Activated CD4-positive, CD25-positive, alpha-beta regulatory T cell treated with anti-CD3 and anti-CD28 coated beads, Interleukin-2, amount 50 U/mL, for 24 hours (primary cell): Measurements from ENCODE around the gene STUM.
"Not testable (repeated sequence)": the region's sequence is repeated elsewhere in the genome, so short reads cannot be mapped to it uniquely, and the experiment has no call there.

Source experiments
- ATAC-seq, 2 donors: fragments of 150-1000 bp; cut with Tn5 transposase; one replicate each; pipeline ENCODE4 v1.10.0; 2021; ENCODE audit warnings: mild to moderate bottlenecking in 1 of 2, moderate library complexity in 1 of 2

STUM gene

GRCh38 chr1:226584164-226584563, 35.6 kb downstream of the STUM start:
- ATAC-seq: no peak

GRCh38 chr1:226586116-226586515, 37.6 kb downstream of the STUM start:
- no peak for ATAC-seq

- no peak for ATAC-seq
Measured at GRCh38 chr1:226586650-226587422, 38.3 kb downstream of the STUM start.

DNA sequence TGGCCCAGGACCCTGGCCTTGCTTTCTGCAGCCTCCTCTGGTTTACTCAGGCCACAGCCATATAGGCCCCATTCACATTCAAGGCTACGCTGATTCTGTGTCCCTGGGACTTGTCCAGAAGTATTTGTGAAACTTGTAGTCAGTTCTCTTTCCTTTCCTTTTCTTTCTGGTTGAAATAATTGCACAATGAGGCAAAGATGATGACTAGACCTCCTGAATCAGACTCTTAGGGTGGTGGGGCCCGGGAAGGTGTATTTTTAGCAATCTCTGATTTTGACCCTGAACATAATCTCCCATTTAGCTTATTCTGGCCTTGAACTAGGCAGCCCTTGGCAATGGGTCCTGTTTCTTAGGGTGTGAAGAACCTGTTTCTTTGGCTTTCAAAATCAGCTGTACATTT, 39.9 kb downstream of the STUM start:
- ATAC-seq: no peak

- ATAC-seq: no peak
Measured at GRCh38 chr1:226589008-226589733, 40.6 kb downstream of the STUM start.

DNA sequence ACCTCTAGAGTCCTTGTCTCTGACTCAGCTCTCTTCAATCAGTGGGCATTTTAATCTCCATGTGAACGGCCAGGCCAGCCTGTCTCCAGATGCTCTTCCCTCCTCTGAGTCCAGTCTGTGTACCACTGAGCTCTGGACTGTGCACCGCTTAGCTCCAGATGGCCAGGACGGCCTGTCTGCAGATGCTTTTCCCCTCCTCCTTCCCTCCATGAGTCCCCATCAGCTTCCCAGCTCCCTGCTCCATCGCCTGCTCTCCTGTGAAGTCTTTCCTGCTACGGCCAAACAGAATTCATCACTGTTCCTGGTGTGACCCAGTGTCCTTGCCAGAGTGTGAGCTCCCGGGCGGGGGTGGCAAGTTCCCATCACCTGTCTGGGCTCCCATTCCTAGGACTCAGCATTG, 42.0 kb downstream of the STUM start:
- no peak for ATAC-seq

- no peak for ATAC-seq
Measured at GRCh38 chr1:226593541-226593940, 45.0 kb downstream of the STUM start.

DNA sequence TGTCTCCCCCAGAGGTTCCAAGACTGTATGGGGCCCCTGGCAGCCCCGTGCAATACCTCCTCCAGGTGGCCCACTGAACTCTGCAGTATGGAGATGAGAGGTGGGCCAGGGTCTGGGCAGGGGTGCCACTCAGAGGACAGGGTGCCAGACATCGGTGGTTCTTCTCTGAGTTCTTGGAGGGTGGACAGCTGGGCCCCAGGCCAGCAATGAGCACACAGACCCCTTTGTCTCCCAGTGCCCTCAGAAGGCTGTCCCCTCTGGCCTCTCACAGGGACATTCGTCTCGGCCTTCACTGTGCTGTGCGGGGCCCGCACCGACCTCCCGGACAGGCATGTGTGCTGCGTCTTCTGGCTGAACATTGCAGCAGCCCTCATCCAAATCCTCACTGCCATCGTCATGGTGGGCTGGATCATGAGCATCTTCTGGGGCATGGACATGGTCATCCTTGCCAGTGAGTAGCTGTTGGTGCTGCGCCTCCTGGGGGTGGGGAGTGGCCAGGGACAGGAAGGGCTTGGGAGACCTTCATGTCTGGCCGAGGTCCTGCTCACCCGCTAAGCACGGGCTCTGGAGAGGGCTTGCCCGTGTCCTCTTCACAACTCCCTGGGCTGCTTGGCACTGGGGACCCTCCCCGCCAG, 48.1 kb downstream of the STUM start:
- no peak for ATAC-seq

DNA sequence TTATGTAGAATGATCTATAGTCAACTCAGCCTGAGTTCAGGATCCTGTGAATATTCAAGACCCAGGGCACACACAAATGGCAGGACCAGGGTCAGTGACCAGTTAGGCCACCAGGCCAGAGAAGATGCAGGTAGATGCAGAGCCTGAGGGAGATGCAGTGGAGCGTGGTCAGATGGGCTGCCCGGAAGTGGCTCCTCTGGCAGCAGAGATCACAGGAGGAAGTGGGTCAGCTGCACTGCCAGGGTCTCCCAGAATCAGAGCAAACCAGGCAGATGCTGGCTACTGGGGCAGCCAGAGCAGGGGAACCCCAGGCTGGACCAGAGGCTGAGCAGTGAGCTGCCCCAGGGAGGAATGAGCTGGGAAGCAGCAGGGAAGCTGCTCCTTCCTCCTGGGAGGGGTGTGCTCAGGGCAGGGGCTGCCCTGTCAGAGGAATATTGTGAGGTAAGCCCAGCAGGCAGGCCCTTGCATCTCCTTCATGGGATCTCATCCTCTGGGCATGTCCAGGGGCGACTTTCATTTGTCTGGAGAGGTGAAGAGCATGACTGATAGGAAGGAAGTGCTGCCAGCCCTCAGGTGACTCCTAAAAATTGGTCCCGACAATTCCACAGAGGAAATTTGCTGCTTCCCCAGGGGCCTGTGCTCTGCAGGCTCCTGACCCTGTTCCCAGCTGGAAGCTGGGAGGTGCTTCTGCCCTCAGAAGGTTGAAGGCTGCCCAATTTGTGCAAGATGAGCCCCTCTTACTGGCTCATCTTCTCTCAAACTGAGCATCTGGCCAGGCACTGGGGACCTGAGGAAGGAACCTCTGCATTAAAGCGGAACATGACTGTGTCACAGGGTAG, 49.3 kb downstream of the STUM start:
- no peak for ATAC-seq

DNA sequence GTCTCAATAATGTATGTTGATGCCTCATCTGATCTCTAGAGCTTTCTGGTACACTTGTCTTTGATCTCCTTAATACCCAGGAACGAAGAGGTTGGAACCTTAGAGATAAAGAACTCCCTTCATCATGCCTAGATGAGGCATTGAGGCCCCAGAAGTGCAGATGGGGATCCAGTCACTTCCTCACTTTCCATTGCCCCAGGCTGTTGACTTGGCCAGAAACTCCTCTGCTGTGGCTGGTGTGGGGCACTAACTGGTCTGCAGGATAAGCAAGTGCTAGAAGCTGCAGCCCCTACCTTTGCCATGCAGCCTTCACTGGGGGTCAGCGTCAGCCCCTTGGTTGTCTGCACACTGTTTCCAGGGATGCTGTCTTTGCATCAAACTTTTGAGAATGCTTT, 49.9 kb downstream of the STUM start:
- ATAC-seq: no peak

GRCh38 chr1:226598955-226599354, 50.4 kb downstream of the STUM start:
- not testable (repeated sequence) for ATAC-seq

DNA sequence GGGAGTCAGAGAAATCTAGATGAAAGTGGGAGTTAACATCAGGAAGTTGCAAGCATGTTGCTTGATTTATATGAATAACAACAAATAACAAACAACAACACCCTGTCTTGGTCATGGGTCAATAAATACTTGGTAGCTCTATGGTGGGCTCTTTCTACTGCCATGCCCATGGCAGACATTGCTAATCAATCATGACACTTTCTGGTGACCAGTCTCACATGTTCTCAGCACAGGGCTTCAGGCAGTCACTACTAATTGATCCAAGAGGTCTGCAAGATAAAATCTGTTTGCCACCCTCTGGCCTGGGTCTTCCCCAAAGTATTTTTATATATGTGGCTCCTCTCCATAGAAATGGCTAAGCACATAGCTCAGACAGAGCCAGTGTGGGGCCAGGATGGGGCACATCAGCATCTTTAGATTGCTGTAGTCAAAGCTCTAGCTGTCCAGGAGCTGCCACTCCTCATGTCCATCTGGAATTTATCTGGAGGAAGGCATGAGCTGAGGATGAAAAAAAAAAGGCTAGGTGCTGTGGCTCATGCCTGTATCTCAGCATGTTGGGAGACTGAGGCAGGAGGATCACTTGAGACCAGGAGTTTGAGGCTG, 51.2 kb downstream of the STUM start:
- no peak for ATAC-seq

GRCh38 chr1:226600254-226600653, 51.7 kb downstream of the STUM start:
- ATAC-seq: no peak

GRCh38 chr1:226601456-226601855, 52.9 kb downstream of the STUM start:
- ATAC-seq: no peak

DNA sequence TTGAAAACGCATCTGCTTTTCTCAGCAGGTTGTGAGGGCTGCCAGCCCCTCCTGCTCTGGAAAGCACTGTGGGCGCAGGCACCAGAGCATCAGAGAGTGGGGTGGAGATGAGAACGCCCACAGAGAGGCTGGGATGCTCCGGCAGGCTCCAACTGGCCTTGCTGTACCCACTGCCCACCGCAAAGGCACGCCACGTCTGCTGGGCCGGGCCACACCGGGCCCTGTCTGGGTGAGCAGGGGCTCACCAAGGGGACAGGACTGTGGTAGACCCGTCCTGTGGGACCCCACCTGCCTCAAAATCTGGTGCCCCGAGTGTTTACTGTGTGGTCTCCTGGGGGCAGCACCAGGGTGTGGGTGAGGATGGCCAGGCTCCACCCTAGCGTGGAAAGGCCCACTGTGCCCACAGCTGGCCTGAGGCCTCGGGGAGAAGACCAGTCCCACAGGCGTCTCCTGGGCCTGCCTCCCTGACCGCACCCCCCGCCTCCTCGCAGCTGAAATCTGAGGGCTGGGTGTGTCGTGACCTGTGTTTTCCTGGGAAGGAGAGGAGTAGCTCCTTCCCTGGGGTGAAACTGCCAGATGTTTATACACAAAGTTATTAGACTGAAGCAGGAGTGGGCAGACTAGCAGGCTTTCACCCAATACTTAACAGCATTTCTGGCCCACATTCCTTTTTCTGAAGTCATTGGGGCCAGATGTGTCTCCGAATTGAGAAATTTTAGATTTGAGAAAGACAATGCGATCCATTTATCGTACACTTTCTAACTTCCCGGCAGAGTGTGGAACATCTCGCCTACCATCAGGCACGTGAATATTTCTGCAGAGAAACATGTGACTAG, 53.8 kb downstream of the STUM start:
- no peak for ATAC-seq

DNA sequence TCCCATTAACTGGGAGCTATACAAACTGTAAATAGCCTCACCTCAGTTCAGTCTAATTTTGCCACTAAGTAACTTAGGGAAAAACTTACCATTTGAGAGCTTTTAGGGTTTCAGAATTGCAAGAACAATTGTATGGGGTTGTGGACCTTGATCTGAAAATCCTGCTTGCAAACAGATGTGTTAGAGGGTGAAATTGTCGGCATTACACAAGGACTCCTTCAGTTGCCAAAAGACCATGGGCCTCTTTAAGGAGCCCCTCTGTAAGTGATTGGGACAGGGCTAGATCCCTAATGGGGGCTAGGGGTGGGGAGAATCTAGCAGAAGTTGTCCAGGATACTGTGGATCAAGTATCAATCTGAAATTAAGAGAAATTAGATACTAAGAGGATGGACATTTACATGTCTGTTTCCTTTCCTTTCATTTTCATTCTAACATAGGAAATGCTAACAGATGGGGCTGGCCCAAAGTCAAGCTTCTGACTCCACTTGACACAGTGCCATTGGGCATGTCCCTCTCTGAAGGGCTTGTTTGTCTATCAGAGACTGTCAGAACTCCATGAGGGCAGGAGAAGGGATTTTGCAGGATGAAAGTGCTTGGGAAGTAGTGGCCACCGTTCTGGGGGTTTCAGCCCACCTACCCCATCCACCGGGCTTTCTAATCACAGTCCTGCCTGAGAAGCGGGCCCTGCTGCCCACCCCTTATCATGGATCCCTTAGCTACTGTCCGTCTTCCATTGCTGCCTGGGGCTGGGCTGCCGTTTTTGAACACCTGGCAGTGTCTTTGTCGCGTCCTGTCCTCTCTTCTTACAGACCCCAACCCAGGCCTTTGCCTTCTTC, 54.7 kb downstream of the STUM start:
- ATAC-seq: no peak

DNA sequence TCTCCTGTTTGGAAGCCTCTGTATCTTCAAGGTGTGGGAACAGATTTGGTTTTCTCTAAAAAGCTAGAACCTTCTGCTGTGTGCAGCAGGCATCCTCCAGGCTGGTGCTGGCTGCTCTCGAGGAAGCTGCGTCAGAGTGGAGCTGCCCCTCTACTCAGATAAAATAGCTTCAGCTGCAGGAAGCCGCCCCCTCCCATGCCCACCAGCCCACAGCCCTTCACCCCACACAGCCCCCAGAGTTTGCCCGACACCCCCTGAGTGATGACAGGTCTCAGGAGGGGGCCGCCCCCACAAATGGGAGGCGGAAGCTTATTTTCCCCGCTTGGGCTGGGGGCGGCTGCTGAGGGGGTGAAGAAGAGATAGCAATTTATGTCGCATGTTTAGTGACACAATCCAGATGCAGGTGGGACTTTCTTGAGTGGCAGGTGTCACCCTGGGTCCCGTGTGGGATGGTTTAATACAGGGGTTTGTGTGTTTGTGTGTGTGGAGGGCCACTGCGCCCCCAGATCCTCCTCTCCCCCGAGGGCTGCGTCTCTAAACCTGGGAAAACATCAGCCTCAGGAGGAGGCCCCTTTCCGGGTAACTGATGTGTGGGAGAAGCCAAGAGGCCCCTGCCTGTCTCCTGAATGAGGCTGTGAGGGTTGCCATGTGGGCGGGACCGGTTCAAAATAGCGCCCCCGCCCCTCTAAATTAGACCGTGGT, 55.4 kb downstream of the STUM start:
- no peak for ATAC-seq

DNA sequence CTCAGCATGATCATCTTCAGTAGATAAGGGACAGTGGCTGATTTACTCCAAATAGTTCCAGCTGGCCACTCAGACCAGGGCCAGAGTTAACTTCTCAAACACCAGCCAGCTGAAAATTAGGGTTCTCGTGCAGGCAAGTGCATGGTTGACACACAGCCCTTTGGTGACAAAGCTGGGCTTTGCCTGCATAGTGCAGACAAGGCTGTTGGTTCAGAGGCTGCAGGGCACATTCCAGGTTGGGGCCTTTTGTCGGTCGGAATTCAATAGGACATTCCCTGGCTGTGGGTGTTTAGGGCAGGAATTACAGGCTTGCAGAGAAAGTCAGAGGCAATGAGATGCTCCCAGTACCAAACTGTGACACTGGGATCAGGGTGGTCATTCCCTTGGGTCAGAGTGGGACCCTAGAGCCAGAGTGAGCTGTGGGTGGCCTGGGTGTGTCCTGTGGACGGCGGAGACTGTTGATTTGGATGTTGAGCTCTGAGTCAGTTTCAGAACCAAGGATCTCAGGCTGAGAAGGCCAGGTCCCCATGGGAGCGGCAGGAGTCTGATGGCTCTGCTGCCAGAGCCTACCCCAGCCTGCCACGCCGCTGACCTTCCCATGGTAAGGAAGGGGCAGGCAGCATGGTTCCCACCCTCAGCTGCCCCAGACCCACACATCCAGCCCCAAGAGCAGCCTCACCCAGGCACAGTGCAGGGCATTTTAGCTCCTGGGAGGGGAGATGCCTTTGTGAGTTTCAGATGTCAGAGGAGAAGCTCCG, 56.2 kb downstream of the STUM start:
- no peak for ATAC-seq

- ATAC-seq: no peak
Measured at GRCh38 chr1:226605318-226605950, 56.9 kb downstream of the STUM start.
